GM21576 (cell line): ENCODE measurements around the gene PLA1A.
"Not testable (repeated sequence)": the region's sequence is repeated elsewhere in the genome, so short reads cannot be mapped to it uniquely, and the experiment has no call there.

ENCODE experiments used
- ATAC-seq: cut with Tn5 transposase; IDR thresholded peaks from one replicate; pipeline ENCODE4 v1.9.1; 2021; ENCODE audit warnings: mild to moderate bottlenecking, moderate library complexity; ENCODE audit not compliant: unreplicated experiment

The PLA1A gene

DNA sequence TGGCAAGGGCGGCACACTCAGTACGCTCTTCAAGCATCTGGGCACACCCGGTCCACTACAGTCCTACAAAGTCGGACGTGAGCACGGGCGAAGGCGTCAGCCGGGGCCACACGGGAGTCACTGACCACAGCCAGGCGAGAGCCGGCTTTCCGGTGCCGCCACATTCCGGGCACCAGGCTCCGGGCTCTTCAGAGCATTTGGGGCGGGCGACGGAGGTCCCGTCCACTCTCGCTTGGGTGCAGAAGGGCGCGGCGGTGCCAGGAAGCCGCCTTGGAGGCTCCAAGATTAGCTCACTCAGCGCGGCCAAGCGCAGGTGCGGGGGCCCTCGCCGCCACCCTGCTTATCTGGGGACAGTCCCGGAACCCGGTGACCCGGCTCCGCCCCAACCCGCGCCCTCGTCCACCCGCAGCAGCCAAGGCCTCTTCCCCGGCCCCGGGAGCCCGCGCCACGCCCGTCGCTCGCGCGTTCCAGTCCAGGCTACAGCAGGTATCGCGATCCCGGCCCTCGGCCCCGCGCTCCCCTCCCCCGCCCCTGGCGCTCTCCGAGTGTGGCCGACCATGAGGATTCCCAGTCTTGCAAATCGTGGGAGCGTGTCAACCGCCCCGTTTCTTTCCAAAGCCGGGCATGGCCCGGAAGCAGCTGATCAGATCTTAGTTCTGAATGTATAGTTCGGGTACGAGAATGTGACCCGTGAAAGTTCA lies 18.2 kb upstream of the PLA1A start, which contains the start of gene ADPRH:
Gene ADPRH (plus strand): TSS at position 127 of the 701 bp plus-strand sequence. CDS start 2,678 bp downstream, outside the sequence.
- peak; percentile 60 for ATAC-seq

DNA sequence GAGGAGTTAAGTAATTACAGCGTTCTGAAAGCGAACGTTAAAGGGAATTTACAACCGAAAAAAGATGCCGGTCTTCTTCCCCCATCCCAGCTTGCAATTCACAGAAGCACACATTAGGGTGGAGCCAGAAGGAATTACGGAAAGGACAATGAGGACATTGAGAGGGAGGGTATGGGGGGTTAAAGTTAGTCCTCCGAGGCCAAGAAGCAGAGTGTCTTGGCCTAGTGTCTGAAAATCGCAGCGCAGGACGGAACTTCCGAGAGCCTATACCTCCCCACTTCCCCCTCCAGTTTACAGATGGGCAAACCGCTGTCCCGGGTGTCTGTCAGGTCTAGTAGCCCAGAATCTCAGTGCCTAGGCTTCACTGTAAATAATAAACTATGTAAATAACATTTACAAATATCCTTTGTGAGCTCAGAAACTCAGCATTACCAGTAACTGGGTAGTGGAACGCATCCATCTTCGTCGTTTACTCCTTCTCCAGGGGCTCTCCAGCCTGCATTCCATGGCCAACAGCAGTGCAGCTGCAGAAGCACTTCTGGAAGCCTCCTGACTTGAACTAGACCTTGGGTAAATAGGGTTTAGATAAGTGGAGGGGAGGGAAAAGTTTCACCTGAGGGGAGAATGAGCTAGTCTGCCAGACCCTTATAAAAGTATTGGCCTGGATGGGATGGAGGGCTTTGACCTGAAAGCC lies 17.5 kb upstream of the PLA1A start:
- peak; percentile 61 for ATAC-seq

DNA sequence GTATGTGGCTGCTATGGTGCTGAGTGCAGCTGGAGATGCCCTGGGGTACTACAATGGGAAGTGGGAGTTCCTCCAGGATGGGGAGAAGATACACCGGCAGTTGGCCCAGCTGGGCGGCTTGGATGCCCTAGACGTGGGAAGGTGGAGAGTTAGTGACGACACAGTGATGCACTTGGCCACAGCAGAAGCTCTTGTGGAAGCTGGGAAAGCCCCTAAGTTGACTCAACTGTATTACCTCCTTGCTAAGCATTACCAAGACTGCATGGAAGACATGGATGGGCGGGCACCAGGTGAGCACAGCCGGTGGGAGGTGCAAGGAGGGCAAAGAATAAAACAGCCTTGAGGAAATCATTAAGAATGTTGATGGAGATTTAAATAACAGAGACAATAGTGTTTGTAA lies 15.5 kb upstream of the PLA1A start:
- ATAC-seq: no peak

DNA sequence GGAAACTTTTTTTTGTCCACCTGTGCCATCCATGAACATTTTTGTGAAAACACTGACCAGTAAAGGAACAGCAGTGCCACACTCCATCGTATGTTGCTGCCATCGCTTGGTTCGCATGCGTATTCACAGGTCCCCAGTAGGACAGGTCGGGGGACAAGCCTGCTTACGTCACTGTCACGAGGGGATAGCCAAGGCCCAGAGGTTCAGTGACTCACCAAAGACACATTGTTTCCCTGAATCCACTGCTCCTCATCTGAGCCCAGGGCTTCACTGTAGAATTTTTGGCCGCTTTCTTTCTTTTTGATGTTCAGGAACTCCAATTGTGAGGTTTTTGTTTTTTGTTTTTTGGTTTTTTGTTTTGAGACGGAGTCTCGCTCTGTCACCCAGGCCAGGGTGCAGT lies 12.5 kb upstream of the PLA1A start:
- no peak for ATAC-seq

DNA sequence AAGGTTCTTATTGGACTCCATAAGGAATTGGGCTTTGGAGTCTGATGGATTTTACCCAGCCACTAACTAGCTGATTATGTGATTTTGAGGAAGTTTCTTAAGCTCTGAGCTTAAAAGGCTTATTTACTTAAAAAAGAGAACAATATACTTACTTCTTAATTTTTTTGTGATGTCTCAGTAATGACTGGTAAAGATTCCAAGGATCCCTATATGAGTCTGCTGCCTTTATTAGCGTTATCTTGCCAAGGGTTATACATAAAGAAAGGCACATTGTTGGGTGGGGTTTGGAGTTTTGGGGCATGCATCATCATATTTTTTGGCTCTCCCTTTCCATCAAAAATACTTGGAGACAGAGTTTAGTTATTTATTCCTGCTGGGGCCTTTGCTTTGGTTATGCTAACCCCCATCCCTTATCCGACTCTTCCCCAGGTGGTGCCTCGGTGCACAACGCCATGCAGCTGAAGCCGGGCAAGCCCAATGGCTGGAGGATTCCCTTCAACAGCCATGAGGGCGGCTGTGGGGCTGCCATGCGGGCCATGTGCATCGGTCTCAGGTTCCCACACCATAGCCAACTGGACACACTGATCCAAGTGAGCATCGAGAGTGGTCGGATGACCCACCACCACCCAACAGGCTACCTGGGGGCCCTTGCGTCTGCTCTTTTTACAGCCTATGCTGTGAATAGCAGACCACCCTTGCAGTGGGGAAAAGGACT lies 11.7 kb upstream of the PLA1A start:
- ATAC-seq: no peak

DNA sequence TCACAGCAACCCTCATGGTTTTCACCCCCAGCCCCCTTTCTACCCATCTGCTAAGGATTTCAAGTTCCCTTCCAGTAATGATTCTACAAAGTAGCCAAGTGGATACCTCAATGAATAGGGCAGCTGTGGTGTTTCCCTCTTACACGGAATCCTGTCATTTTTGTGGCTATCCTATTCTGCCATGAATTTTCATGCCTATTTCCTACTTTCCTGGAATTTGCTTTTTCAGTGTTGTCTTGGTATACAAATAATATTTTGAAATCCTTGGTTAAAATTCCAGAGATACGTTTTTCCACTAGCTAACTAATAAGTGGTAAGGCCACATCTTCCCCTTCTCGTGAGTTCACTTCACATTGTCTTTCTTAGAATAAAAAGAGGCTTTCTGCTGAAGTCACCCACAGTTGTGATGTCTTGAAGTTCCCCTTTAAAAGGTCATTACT lies 10.9 kb upstream of the PLA1A start:
- no peak for ATAC-seq

DNA sequence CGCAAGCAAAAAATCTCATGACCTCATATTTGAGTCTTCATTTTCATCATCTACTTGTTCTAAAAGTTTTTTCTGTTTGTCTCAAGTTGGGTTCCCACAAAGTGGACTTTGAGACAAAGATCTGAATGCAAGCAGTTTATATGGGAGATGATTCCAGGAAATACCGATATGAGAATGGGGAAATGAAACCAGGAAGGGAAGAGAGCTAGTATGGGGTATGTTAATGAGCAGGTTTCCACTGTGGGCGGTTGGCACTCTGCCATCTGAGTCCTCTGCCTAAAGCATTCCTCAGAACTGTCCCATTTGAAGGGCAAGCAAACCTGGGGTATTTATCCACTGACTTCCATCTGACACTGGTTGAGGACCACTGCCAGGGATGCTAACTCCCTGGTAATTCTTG lies 9.6 kb upstream of the PLA1A start:
- no peak for ATAC-seq

DNA sequence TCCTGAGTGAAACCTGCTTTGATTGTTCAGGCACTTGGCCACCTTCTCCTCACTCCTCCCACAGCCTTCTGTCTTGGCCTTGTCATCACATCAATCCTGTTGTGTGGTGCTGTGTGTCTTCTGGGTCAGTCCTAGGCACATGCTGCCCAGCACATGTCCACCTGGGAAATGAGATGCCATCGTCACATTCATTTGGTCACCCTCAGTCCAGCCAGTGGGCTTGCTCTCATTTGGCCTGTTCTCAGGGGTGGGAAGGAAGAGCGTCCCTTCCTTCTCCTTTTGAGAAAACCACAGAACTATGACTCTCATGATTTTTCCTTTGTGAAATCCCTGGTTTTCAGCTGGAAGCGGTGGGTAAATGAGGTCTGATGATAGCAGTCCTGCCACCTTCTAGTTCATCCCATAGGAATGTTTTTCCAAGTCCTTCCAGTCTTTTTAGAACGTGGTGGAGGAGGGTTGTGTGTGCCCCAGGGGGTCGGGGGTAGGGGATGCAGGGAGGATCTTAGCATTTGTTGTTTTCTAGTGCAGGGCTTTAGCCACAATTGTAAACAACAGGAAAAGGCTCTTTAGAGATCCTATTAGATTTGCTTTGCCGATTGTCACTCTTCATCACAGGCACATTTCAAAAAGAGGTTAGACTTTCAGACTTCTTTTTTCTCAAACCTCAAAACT lies 8.4 kb upstream of the PLA1A start:
- ATAC-seq: no peak

DNA sequence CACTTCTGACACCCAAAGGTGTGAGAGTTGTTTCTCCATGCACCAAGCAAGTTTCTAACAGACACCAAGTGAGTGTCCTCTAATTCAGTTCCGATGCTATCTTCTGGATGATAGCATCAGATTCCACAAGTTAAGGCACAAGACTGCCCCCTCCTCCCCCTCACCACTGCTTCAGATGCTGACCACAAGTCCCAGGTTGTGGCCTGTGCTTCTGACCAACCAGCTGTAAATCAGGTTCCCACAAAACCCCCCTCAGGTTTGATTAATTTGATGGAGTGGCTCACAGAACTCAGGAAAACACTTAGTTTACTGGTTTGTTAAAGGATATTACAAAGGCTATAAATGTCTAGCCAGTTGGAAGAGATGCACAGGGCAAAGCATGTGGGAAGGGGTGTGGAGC lies 7.0 kb upstream of the PLA1A start:
- ATAC-seq: no peak

DNA sequence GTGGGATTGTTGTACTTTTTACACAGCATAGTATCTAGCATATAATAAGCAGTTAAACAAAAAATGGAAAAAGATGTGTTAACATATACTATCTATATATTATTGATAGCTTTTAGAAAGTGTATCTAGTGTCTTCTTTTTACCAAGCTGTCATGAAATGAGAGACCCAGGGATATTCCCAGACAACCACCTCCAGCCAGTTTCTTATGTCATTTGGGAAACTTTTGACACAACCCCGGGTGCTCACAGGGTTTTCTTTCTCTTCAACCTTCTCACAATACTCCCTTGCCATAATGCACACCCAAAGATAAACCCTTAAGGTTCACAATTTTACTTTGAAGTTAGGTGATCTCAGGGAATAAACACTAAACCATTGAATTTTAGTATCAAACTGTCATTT lies 4.8 kb upstream of the PLA1A start:
- ATAC-seq: no peak

DNA sequence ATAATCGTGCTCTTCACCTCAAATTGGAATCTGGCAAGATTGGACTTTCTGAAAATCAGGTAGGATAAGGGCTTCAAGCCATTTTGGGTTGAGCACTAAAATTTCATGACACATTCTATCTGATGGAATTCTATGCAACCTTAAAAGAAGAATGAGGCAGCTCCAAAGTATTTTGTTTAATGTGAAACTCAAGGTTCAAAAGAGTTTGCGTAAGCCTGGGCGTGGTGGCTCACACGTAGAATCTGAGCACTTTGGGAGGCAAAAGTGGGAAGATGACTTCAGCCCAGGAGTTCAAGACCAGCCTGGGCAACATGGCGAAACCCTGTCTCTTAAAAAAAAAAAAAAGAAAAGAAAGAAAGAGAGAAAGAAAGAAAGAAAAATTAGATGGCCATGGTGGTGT lies 3.6 kb upstream of the PLA1A start:
- no peak for ATAC-seq

DNA sequence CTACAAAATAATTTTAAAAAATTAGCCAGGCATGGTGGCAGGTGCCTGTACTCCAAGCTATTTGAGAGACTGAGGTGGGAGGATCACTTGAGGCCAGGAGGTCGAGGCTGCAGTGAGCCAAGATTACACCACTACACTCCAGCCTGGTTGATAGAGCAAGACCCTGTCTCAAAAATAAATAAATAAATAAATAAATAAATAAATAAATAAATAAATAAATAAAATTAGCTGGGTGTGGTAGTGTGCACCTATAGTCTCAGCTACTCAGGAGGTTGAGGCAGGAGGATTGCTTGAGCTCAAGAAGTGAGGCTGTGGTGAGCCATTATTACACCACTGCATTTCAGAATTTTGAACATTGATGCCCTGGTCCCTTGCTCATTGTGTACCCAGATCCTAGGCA lies 2.8 kb upstream of the PLA1A start:
- not testable (repeated sequence) for ATAC-seq

DNA sequence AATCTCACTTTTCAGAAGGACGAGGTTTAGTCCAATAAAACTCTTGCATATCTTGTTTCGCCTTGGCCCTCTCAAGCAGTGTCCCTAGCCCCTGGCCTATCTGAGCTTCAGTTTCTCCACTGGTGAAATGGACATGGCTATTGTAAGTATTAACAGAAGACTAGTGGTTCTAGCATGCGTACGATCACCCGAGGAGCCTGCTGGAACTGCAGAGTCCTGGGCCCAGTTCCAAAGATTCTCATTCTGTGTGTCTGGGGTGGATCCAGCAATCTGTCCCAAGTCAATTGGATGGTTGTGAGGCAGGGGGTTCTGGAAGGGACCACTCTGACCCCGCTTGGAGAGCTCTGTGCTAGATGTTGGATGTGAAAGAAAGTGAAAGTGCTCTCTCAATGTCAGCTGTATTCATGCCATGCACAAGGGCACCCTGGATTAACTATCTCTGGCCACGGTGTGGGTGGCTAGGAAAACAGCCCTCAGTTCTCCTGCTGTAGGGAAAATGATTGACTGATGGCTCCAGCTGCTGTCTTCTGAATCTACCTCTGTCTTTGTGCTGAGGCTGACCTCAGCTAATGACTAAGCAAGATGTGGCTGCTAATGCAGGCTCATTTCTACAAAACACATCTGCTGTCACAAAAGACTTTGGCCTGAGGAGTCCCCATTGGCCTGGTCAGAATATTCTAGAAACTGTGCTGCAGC lies 1.9 kb upstream of the PLA1A start:
- no peak for ATAC-seq

DNA sequence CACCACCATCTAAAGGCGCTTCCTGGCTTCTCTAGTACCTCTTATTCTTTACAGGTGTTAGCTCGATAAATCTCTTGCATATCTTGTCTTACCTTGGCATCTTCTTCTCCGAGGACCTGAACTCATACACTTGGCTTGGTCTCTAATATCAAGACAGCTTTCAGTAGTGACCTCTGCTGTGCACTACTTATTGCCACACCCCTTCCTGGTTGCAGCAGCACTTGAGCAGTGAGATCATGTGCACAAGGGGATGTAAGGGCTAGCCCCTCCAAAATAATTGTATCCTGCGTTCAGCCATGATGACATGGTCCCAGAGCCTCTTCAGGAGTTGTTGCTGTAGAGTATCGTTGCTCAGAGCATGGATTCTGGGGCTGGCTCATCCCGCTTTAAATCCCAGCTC lies 1.3 kb upstream of the PLA1A start:
- no peak for ATAC-seq

DNA sequence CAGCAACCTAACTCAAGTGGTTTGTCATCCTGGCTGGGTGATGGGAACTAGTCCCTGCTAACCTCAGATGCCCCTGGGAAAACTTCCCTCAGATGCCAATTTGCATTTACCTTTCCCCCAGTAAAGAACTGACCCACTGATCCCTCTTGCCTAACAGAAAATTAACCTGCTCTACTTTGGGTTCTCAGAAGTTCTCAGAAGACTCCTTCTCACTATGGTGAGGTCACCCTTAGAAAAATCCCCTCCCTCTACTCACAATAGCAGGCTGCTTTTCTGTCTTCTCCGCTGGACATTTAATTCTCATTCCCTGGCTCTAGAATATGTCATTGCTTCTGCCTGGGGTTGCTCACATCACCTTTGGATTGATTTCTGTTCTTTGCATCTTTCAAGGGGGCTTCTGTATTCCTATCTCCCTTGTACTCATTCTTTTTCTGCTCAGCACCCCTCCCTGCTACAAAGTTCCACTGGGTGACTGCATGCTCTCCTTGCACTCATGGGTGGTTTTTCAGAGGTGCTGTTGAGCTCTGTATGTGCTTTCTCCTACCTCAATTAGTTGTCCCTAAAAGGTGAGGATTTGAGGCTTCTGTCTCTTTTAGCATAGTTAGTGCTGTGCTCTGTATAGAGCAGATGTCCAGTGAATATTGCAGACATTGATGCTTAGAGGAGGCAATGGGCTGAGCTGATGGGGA lies 869 bp downstream of the PLA1A start:
- peak; percentile 36 for ATAC-seq

DNA sequence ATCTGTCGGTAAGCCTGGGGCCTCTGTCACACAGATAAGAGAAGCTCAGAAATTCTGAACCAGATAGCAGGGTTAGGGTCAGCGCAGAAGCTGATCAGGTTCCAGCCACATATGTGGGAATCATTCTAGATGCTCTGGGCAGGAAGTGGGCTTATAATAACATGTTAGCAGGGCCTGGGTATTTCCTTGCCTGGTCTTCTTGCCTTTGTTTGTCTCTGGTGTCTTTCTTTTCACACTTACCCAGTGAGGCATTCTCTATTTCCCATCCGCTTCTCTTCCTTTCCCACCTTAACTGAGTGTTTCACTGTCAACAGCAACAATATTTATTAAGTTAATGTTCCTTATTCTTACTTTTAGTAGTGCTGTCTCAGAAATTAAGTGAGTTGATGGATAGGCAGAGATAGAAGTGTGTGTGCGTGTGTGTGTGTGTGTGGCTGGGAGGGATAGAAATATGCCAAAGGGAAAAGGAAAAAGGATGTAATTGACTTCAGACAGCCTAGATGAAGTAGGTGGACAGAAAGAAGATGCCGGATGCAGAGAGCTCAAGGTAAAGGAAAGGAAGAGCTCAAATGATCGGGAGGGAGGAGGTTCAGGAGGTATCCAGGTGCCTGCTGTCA lies 2.0 kb downstream of the PLA1A start:
- no peak for ATAC-seq

DNA sequence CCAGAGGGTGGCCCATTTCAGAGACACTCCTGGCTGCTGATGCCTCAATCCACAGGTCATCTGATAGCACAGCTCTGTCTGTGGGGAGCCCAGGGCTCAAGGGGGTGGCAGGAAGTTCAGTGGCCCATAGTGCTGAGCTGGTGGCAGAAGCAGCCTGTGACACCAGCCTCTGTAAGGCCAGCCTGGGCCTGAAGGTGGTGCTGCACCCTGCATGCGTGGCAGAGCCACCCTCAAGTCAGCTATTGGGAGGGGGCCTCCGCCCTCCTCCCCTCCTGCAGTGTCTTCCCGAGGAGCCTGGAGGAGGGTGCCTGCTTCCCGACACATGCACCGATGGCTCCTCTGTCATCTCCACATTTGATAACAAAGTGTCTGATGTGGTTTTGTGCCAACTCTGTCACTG lies 3.0 kb downstream of the PLA1A start:
- peak; percentile 73 for ATAC-seq

DNA sequence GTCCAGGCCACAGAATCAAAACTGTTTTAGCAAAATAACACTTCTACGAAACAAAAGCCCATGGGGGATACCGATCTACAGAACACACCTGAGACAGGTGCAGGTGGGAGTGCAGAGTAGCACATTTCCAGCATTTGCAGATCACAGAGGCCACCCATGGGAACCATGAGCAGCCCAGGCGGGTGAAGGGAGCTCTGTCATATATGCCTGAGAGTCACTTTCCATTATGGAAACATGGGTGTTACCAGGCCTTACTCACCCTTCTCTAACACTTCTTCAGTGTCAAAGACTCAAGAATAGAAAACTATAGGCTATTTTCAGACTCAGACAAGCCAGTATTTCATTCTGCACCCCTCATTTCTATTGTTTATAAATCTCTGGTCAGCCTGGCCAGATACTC lies 3.5 kb downstream of the PLA1A start:
- peak; percentile 10 for ATAC-seq

DNA sequence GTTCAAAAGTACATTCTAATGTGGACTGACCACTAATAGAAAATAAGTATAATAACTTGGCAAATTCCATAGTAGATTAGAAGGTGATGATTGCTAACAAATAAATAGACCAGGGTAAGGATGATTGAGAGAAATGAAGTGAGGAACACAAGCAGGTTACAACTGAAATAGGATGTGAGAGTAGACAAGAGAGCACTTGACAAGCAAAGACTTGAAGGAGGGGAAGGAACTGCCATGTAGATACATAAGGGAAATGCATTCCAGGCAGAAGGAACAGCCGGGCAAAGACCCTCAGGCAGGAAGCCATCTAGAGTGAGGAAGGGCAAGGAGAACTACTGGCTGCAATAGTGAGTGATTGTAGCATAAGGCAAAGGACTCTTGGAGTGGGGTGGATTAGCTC lies 5.0 kb downstream of the PLA1A start:
- ATAC-seq: no peak

DNA sequence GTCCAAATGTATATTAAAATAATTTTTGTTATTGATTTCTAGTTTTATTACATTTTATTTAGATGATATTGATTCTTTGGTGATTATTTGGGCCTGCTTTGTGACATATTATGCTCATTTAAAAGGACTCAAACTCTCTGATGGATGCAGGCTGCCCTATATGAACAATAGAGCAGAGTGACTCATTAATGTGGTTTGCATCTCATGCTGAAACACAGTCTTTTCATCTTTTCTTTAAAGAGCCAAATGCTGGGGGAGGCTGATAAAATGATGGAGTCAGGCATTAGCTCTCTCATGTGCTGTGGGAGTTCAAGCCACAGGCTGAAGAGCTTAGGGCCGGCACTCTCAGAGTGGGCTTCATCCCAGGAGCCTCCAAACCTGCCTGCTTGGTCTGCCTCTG lies 7.2 kb downstream of the PLA1A start:
- ATAC-seq: no peak
